Stimulated activated CD4-positive, alpha-beta T cell treated with anti-CD3 and anti-CD28 coated beads, Interleukin-4, amount 100 ng/mL, for 48 hours (primary cell): Measurements from ENCODE around the gene GOLGA8R.
"Not testable (repeated sequence)": the region's sequence is repeated elsewhere in the genome, so short reads cannot be mapped to it uniquely, and the experiment has no call there.

Experiments
- DNase-seq, 2 donors: peaks; one replicate each; pipeline ENCODE4 v3.0.0-alpha.2; 2020; ENCODE audit warnings: low read depth in 2 of 2

The GOLGA8R gene, protein sequence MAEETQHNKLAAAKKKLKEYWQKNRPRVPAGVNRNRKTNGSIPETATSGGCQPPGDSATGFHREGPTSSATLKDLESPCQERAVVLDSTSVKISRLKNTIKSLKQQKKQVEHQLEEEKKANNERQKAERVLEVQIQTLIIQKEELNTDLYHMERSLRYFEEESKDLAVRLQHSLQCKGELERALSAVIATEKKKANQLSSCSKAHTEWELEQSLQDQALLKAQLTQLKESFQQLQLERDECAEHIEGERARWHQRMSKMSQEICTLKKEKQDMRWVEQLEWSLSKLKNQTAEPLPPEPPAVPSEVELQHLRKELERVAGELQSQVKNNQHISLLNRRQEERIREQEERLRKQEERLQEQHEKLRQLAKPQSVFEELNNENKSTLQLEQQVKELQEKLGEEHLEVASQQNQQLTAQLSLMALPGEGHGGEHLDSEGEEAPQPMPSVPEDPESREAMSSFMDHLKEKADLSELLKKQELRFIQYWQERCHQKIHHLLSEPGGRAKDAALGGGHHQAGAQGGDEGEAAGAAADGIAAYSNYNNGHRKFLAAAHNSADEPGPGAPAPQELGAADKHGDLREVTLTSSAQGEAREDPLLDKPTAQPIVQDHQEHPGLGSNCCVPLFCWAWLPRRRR

DNA sequence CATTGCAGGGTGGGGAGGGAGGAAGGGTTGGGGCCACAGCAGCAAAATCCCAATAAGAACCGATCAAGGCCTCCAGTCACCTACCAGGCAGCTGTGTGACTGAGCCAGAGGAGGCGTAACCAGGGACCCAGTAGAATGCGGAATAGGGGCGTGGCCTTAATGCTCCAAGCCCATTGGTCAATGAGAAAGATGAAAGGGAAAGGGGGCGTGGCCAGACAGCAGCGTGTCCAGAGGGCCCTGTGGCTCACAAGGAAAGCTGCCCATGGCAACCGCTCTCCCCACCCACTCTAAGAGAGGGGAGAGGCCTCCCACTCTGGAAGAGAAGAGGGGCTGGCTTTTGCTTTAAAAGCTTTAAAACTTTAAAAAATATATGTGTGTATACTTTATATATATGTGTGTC lies at the start of gene GOLGA8R:
TSS of gene GOLGA8R (minus strand) at position 101 of the 400 bp plus-strand sequence. CDS start at position 3, 98 bp downstream.
- not testable (repeated sequence) for DNase-seq

DNA sequence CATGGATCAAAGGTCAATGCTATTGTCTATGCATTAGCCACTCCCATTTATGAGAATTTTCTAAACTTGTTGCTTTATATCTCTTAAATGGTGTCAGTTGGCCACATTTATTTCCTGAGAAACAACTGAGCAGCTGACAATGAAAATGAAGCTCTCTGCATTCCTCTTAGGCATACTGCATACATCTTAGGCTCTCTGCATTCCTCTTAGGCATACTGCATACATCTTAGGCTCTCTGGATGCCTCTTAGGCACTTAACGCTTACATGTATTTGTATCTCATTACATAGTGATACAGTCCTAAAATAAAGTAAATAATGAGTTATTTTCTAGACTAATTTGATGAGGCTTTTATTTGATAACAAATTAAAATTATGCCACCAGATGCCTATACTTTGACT lies 49.8 kb upstream of the GOLGA8R start:
- not testable (repeated sequence) for DNase-seq

DNA sequence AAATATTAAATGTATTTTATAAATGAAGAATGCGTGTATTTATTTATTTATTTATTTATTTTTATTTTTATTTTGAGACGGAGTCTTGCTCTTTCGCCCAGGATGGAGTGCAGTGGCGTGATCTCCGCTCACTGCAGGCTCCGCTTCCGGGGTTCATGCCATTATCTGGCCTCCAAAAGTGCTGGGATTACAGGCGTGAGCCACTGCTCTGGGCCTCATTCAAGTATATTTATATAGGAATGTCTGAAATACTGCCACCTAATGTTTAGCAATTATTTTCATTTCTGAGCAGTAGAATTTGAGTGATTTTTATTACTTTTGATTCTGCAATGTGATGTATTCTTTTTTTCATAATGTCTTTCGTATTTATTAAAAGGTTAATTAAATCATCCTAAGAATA lies 48.1 kb upstream of the GOLGA8R start:
- DNase-seq, result not testable (repeated sequence)

DNA sequence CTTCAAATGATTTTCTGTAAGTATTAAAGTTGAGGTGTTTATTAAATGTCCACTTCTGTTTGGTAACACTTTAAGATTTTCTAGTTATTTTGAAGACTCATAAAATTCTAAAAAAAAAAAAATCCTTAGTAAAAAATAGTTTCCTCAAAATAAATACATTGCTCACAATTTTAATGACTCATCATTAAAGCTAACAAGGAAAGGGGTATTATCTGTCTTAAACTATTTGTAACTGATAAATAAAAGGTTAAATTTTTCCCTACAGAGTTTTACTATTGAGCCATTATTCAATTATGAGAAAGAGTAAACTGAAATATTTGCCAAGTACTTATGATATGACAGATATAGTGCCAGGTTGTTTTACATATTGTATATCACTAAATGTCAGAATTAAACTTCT lies 38.6 kb upstream of the GOLGA8R start:
- DNase-seq, result not testable (repeated sequence)

DNA sequence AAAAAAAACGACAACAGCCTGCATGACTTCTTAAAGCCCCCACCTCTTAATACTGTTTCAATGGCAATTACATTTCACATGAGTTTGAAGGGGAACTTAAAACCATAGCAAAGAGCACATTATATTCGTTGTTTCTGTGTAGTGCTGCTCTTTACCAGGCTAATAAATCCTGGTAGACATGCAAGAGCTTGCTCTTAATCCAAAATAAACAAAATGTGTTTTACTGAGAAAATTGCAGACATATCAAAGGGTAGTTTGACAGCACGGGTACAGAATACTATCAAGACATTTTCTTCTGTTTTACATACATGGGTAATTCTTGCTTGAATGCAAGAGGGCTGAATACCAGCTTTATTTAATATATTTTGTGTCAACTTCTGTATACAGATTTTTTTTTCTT lies 24.3 kb upstream of the GOLGA8R start:
- DNase-seq, result not testable (repeated sequence)

DNA sequence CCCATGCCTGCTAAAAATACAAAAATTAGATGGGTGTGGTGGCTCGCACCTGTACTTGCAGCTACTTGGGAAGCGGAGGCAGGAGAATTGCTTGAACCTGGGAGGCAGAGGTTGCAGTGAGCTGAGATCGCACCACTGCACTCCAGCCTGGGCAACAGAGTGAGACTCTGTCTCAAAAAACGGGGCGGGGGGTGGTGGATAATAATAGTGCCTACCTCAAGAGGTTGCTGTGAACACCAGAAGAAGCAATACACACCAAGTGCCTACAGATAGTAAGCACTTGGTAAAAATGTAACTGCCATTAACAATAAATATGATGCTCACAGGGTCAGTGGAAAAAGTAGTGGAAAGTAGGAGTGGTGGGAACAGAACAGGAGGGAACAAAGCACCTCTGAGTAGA lies 21.8 kb upstream of the GOLGA8R start:
- not testable (repeated sequence) for DNase-seq

DNA sequence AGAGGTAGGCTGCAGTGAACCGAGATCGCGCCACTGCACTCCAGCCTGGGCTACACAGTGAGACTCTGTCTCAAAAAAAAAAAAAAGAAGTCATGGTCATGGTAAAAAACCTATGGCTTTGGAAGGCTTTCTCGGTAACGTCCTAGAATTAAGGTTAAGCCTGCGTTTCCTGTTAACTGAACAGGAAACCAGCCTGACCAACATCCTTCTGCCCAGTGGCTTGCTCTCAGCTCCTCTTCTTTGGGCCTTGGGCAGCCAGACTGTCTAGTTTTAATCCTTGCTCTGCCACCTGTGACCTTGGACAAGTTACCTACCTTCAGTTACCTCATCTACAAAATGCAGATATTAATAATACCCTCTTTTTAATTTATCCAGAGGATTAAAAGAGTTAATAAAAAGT lies 6.7 kb upstream of the GOLGA8R start:
- DNase-seq, result not testable (repeated sequence)

DNA sequence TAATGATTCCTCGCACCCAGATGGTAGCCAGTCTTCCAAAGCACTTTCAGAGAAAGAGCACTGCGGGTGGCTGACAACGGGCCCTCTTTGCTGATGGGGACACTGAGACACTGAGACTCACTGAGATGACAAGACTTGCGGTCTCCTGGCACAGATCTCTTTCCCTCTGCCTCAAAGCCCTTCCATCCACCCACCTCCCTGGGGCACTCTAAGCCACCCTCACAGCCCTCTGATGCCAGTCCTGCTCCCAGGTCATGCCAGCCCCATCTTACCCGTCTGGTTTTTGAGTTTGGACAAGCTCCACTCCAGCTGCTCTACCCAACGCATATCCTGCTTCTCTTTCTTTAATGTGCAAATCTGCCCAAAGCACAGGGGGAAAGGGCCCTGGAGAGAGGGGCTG lies 6.4 kb downstream of the GOLGA8R start:
- not testable (repeated sequence) for DNase-seq

DNA sequence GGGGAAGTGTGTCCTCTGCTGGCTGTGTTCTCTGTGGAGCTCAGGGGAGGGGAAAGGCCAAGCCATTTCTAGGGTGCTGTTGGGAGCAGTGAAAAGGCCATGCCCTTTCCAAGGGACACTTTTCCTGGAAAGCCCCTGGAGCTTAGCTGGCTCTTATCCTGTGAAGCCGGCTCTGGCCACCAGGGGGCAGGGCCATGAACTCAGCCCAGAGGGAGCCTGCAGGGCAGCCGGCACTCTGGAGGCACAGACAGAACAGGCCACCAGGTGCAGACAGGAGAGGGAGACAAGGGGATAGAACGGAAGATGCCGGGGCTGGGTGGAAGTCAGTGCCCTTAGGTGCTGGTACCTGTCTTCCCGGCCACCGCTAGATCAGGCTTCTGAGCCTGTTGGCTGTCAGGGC lies 15.1 kb downstream of the GOLGA8R start:
- DNase-seq, result peak; percentile 35 to 59

DNA sequence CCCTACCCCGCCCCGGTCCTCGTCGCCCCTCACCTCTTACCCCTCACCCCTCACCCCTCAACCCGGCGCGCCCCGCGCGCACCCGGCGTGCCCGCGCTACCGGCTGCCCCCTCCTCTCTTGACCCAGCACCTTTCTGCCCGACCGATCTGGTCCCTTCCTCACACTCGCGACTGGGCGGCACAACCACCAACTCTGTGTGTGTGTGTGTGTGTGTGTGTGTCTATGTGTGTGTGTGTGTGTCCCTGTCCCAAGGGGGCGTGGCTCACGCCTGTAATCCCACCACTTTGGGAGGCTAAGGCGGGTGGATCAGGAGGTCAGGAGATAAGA lies 20.4 kb downstream of the GOLGA8R start:
- not testable (repeated sequence) for DNase-seq

DNA sequence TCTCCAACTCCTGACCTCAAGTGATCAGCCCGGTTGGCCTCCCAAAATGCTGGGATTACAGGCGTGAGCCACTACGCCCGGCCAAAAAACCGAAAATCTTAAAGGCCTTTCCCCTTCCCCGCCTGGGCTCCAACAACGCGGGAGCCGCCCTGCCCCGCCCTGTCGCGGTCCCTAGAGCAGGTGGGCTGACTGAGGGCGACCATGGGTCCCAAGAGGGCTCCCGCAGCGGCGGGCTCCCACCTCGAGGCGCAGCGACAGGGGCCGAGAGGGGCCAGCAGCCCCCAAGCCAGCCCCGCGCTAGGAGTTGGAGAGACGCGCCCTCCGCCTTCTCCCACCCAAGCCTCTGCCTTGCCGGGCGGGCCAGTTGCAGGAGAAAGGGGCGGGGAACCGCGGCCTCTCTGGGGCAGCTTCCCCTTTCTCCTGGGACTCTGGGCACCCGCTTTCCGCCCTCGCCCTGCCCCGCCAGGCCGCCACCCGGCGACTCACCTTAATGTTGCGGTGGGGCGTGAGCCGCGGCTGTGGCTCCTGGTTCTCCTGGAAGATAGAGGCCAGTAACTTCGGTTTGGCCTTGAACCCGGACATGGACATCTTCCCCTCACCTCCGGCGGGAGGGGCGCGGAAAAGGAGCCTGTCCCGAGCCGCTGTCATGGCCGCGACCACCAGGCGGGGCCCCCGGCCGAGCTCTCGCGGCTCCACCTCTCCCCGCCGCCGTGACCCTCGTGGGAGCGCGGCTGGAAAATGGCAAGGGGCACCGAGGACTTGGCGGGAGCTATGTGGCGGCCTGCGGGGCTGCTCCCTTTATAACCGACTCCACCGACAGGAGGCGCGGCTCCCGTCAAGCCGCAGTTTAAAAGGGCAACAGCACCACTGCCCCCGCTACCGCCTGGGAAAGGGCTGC lies 21.0 kb downstream of the GOLGA8R start, which contains the start of gene CHRFAM7A:
TSS of gene CHRFAM7A (minus strand) at position 775 of the 898 bp plus-strand sequence. CDS start 10,189 bp downstream, outside the sequence.
- DNase-seq, result not testable (repeated sequence)

DNA sequence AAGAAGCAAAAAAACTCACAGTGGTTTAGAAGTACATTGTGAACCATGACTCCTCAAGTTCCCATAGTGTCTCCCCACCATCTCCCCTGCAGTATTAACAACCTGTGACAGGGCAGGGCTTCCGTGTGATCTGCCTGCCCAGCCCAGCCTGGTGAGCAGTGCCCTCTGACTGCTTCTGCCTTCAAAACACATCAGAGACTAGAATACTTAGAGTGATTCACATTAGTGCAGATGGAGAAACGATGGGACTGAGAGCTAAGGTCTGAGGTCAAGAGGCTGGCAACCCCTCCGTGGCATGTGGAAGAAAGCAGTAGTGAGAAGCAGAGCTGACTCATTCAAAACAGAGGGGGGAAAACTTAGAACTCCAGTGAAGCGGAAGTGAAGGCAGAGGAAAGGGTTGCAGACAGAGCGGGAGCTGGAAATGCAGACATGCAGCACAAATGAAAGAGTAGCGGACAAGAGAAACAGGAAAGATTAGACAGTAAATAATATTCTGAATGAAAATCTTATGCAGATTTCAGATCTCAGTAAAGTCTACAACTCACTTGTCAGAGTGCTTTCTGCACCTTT lies 27.7 kb downstream of the GOLGA8R start:
- not testable (repeated sequence) for DNase-seq

DNA sequence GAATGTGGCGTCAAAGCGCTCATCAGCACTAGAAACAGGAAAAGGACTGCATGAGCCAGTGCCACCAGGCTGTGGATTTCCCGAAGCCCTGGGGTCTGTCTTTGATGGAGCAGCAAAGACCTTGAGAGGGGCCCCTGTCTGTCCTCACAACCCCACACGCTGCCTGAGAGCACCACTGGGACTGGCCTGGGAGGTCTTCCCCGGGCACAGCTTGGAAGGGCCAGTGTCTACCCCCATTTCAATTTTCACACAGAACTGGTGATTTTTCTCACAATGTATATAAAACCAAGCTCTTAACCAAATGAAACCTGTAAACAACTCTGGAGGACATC lies 37.0 kb downstream of the GOLGA8R start:
- DNase-seq, result not testable (repeated sequence)

DNA sequence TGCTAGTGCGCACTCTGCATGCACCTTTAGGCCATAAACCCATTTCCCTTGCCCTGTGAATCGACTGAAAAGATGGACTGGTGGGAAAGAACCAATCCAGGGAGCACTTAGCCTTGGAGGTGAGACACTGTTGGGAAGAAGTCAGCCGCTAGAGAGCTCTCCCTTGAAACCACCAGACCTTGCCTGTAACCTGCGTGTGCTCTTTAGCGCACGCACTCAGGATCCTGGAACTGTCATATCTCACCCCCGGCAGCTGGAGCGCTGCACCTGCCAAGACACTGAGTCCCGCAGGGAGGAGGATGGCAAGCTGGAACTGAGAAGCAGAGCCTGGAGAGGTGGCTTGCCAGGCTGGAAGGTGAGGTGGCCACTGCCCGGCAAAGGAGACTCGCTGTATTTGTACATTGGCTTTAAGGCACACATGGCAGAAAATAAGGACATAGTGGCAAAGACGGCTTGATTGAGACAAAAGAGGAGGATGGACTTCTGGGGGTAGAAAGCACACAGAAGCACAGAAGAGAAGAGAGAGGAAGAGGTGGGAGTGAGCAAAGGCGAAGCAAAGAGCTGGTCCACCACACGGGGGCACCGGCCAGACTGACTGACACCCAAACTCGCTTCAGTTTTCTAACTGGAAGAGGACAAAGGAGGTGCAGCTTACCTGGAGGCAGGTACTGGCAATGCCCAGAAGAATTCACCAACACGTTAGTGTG lies 37.5 kb downstream of the GOLGA8R start:
- not testable (repeated sequence) for DNase-seq

DNA sequence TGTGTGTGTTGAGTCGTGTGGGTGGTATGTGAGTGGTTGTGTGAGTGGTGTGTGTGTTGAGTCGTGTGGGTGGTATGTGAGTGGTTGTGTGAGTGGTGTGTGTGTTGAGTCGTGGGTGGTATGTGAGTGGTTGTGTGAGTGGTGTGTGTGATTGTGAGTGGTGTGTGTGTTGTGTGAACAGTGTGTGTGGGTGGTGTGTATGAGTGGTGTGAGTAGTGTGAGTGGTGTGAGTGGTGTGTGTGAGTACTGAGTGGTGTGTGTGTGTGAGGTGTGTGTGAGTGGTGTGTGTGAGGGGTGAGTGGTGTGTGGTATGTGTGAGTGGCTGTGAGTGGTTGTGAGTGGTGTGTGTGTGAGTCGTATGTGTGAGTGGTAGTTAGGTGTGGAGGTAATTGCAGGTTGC lies 38.2 kb downstream of the GOLGA8R start:
- not testable (repeated sequence) for DNase-seq

DNA sequence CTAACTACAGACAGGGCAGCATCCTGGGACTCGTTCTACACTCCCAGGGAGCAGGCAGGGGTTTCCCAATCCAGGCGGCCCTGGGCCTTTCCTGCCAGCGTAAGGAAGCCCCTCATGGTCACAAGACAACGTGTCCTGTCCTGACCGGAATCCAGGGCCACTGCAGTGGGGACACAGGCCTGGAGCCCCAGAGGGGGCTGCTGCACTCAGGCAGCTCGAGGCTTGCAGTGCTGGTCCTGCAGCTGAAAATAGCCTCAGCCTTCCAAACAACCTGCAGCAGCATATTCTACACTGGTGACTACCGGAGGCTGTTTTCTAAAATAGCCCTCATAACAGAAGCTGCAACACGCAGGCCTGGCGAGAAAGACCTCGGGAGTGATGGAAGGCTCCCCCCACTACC lies 39.2 kb downstream of the GOLGA8R start:
- DNase-seq, result not testable (repeated sequence)

DNA sequence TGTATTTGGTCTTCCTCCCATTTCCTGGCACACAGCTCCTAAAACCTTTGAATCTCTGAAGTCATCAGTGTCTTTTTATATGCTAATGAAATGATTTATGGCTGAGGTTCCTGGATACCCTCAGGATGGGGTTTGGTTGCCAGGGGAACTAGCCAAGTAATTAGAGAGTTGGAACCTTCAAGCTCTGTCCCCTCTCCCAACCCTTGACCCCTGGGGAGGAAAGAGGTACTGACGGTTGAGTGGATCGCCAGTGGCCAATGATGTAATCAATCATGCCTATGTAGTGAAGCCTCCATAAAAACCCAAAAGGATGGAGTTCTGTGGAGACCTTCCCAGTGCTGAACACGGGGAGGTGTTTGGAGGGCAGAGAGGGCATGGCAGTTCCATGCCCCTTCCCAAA lies 45.8 kb downstream of the GOLGA8R start:
- DNase-seq, result not testable (repeated sequence)

DNA sequence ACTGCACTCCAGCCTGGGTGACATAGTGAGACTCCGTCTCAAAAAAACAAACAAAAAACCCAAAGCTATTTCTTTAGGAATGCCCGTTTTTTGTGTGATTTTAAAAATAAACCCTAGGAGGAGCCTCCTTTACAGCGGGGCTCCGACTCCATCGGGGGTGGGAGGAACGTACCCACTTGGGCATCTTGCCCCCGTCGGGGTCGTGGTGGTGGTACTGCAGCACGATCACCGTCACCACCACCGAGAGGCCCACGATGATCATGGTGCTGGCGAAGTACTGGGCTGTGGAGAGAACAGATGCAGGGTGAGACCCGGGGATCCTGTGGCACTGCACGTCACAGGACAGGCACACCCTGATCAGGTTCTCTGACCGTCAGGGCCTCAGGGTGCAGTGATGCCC lies 46.8 kb downstream of the GOLGA8R start:
- not testable (repeated sequence) for DNase-seq

DNA sequence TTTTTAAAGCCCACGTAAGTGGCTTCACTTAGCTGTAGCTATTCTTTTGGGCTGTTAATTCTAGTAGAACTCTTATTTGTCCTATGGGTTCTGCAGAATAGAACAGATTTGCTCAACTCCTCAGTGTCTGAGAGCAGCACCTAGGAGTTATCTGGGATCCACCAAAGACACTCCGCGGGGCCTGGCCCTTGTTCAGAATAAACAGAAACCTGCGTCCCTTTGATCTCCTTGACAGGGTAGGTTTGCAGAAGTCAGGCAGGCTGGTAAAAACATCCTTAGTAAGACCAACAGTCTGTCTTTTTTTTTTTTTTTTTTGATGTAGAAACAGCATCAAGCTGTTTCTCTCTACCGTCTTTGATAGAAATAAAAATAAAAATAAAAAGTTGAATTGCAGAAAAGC lies 52.7 kb downstream of the GOLGA8R start:
- not testable (repeated sequence) for DNase-seq

DNA sequence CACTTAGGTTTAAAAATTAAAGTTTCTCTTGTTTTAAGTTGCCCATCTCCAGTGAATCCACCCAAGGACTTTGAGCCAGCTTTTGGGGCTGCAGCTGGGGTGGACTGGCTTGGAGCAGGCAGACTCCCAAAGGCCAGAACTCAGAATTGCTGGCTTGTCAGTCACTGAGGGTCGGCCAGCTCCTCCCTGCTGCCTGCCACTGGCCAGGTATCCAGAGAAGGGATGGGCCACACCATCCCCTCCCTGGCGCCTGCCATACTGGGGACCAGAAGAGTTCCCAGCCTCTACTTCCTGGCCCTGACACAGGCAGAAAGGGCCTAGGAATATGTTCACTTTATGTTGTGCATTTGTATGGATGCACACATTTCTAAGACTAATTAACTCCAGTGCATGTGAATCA lies 53.1 kb downstream of the GOLGA8R start:
- DNase-seq, result not testable (repeated sequence)

DNA sequence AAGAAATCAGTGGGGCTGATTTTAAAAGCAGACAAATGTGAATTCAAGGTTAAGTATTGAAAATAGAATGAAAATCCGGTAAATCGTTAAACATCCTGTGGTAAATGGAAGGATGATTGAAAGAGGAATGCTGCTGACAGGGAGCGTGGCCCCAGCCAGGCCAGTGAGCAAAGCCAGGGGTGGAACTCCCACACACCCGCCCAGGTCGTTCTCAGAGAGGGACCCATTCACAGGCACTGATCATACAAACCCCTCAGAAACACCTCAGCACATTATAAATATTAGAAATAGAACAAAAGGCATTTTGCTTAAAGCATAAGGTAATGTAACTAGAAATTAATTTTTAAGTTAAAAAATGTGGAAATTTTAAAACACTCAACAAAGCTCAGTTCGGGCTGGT lies 59.0 kb downstream of the GOLGA8R start:
- not testable (repeated sequence) for DNase-seq
